ENCODE measurements around the gene HIPK2. TPM values are rescaled to one million over a fixed set of nuclear protein-coding genes. Genes with fewer than 3 reads are reported as not detected.

The HIPK2 gene
- total and polyA plus RNA-seq, 2 donors (not counting 3 experiments of a cell fraction or from before 2014, with no cell fraction given), result 9.0 to 43.8 TPM

DNA sequence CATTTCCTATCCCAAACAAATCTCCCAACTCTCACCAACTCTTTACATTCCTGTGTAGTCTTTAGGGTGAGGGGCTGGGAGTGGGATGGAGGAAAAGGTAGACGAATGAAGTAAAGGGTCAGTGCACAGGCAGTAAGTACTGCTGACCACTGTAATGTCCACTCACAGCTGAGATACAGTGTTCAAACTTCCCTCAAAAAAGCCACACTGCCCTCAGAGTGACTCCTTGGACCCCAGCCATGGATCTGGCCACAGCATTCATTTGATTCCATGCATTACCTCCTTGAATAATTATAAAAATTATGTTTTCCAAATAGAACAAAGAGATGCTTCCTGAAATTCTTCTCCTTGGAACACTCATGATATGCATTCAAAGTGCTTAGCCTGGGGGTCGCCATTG lies 19.8 kb upstream of the HIPK2 start:
- peaks cover 2% of the 10 kb centered on the region for H3K4me1 ChIP-seq (ENCODE audit: control insufficient read depth, extremely low read depth, insufficient read depth, low read length)
- no peak overlapping the region for H3K27ac ChIP-seq (ENCODE audit: insufficient read depth, low read depth, low read length)
- intact Hi-C loops (cut with micrococcal nuclease) (no loop called here), dilution Hi-C loops (cut with MboI; ENCODE audit: extremely low pct_ligation_motif_present, low sequenced_read_pairs) (no loop called here)
- H3K9ac ChIP-seq (replicated peaks; ENCODE audit: extremely low read depth, insufficient read depth, low read length), result no peak overlapping the region
- H3K27me3 ChIP-seq (ENCODE audit: control insufficient read depth in 2 of 2, insufficient read depth in 2 of 2, low read length in 2 of 2), result no peaks in the 10 kb centered on the region
- DNase-seq (ENCODE audit: low read depth, low spot score) (peak; percentile 12), FAIRE-seq (no peak)
- ChIA-PET CTCF (interaction anchor here (1.1 kb wide), 1 partner anchor 151 kb away, joined by 6 read pairs; no protein-coding TSS in a partner anchor), POLR2A (no interaction called here)
- TF ChIP-seq, protein P1, sequence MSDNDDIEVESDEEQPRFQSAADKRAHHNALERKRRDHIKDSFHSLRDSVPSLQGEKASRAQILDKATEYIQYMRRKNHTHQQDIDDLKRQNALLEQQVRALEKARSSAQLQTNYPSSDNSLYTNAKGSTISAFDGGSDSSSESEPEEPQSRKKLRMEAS (IDR thresholded peaks at IDR 0.05; ENCODE audit: insufficient read depth, insufficient read length), result no peak
- TF ChIP-seq, protein P2, sequence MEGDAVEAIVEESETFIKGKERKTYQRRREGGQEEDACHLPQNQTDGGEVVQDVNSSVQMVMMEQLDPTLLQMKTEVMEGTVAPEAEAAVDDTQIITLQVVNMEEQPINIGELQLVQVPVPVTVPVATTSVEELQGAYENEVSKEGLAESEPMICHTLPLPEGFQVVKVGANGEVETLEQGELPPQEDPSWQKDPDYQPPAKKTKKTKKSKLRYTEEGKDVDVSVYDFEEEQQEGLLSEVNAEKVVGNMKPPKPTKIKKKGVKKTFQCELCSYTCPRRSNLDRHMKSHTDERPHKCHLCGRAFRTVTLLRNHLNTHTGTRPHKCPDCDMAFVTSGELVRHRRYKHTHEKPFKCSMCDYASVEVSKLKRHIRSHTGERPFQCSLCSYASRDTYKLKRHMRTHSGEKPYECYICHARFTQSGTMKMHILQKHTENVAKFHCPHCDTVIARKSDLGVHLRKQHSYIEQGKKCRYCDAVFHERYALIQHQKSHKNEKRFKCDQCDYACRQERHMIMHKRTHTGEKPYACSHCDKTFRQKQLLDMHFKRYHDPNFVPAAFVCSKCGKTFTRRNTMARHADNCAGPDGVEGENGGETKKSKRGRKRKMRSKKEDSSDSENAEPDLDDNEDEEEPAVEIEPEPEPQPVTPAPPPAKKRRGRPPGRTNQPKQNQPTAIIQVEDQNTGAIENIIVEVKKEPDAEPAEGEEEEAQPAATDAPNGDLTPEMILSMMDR (IDR thresholded peaks at IDR 0.05; ENCODE audit: extremely low read depth in 1 of 2, insufficient read depth in 1 of 2, low read depth in 1 of 2, low read length in 2 of 2), result no peak
- no peak for TF ChIP-seq MYC (IDR thresholded peaks at IDR 0.05; ENCODE audit: low read depth, low read length)
- no peak for TF ChIP-seq JUN (IDR thresholded peaks at IDR 0.05; ENCODE audit: borderline replicate concordance, insufficient read depth, insufficient read length, low read depth)
- TF ChIP-seq GATA2 (IDR thresholded peaks at IDR 0.05; ENCODE audit: insufficient read depth, insufficient read length, low read depth, low read length), result no peak
- no peak for TF ChIP-seq EZH2 (IDR thresholded peaks at IDR 0.05; ENCODE audit: borderline replicate concordance, low read depth, low read length, severe bottlenecking)
- no peak for TF ChIP-seq POLR2AphosphoS5 (IDR thresholded peaks at IDR 0.05; ENCODE audit: insufficient read depth, low read depth, low read length)
- no peak for TF ChIP-seq FOS (IDR thresholded peaks at IDR 0.05; ENCODE audit: borderline replicate concordance, insufficient read depth, low read length)
- no peak for TF ChIP-seq POLR2A (IDR thresholded peaks at IDR 0.05; ENCODE audit: low read depth, low read length)
- H2AFZ ChIP-seq (ENCODE audit: low read depth, low read length), result no peak overlapping the region
- no peaks in the 10 kb centered on the region for H3K36me3 ChIP-seq (ENCODE audit: control insufficient read depth in 2 of 2, extremely low read depth in 1 of 2, insufficient read depth in 2 of 2, low read length in 2 of 2)
- no peaks in the 10 kb centered on the region for H3K79me2 ChIP-seq (ENCODE audit: control insufficient read depth, insufficient read depth, low read length)
- no peak overlapping the region for H3K4me2 ChIP-seq (ENCODE audit: insufficient read depth, low read length)
- H4K20me1 ChIP-seq (replicated peaks; ENCODE audit: control insufficient read depth, extremely low read depth, insufficient read depth, low read length), result no peaks in the 10 kb centered on the region
- no peaks in the 10 kb centered on the region for H3K9me3 ChIP-seq (replicated peaks; ENCODE audit: control insufficient read depth, insufficient read depth, low read length)
- no TSS peak for BruUV-seq (replicated peaks)
- no peaks in the 10 kb centered on the region for H3K9me1 ChIP-seq (replicated peaks; ENCODE audit: control insufficient read depth, extremely low read depth, insufficient read depth, low read length)
- no peak overlapping the region for H3K4me3 ChIP-seq (replicated peaks in 1 of 3; ENCODE audit: insufficient read depth in 1 of 3, low read depth in 1 of 3, low read length in 3 of 3)

All from endothelial cell of umbilical vein (primary cell).